Measurements from ENCODE around the gene DGKQ.

Gene DGKQ, protein sequence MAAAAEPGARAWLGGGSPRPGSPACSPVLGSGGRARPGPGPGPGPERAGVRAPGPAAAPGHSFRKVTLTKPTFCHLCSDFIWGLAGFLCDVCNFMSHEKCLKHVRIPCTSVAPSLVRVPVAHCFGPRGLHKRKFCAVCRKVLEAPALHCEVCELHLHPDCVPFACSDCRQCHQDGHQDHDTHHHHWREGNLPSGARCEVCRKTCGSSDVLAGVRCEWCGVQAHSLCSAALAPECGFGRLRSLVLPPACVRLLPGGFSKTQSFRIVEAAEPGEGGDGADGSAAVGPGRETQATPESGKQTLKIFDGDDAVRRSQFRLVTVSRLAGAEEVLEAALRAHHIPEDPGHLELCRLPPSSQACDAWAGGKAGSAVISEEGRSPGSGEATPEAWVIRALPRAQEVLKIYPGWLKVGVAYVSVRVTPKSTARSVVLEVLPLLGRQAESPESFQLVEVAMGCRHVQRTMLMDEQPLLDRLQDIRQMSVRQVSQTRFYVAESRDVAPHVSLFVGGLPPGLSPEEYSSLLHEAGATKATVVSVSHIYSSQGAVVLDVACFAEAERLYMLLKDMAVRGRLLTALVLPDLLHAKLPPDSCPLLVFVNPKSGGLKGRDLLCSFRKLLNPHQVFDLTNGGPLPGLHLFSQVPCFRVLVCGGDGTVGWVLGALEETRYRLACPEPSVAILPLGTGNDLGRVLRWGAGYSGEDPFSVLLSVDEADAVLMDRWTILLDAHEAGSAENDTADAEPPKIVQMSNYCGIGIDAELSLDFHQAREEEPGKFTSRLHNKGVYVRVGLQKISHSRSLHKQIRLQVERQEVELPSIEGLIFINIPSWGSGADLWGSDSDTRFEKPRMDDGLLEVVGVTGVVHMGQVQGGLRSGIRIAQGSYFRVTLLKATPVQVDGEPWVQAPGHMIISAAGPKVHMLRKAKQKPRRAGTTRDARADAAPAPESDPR

DNA sequence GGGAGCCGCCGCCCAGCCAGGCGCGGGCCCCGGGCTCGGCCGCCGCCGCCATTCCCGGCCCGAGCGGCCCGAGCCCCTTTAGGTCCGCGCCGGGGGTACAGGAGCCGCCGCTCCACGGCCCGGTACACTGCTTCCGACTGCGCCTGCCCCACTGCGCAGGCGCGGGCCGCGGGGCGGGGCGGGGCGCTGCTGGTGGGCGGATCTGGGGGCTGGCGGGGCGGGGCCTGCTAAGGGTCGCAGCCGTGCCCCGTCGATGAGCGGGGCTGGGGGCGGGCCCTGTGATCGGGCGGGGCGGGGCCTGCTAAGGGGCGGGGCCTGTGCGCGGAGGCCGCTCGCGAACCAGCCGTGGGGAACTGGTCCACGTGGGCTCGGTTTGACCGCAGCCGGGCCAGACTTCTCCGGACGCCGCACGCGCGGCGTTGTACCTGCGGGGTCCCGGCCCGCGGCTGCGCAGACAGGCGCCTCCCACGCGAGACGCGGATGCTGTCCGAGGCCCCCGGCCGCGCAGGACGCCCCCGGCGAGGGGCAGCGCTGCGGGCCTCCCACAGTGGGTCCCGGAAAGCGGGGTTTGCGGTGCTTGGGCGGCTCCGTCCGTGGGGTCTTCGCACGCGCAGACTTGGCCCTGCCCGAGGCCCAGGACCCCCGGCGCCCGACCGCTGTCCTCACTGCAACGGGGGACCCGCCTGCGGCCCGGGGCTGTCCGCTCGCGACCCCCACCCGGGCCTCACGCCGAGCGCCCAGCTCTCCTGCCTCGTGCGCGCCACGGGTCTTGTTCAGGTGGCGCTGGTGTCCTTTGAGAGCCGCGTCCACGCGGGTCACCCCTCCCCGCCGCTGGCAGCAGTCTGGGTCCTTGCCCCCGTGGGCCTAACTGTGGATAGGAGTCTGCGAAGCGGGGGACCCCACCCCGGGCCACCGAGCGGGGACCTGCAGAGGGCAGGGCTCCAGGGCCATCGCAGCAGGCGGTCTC, at the start of gene DGKQ:
Gene DGKQ, minus strand, starts transcription at position 139 of the 967 bp plus-strand sequence. Its CDS starts 87 bp downstream, at position 52.
- DNase-seq, result peak; percentile 87

GRCh38 chr4:1022739-1023066, 49.3 kb upstream of the DGKQ start:
- no peak for DNase-seq

DNA sequence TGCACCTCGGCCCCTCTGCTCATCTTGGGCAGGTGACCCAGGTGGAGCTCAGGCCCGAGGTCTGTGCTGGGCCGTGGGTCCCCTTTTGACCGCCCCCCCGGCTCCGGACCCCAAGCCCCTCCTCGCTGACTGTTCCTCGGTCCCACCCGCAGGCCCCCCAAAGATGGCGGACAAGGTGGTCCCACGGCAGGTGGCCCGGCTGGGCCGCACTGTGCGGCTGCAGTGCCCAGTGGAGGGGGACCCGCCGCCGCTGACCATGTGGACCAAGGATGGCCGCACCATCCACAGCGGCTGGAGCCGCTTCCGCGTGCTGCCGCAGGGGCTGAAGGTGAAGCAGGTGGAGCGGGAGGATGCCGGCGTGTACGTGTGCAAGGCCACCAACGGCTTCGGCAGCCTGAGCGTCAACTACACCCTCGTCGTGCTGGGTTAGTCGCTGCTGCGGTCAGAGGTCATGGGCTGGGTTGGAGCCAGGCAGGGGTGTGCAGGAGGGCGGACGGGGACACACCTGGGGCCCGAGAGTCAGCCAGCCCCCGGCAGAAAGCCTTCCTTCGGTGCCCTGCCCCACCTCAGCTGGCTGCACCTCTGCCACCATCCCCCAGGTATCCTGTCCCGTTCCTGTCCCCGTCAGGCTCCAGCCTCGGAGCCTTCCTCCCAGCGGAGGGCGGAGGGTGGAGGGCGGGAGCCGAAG, 48.8 kb upstream of the DGKQ start:
- no peak for DNase-seq

GRCh38 chr4:1021386-1022050, 48.1 kb upstream of the DGKQ start:
- no peak for DNase-seq

DNA sequence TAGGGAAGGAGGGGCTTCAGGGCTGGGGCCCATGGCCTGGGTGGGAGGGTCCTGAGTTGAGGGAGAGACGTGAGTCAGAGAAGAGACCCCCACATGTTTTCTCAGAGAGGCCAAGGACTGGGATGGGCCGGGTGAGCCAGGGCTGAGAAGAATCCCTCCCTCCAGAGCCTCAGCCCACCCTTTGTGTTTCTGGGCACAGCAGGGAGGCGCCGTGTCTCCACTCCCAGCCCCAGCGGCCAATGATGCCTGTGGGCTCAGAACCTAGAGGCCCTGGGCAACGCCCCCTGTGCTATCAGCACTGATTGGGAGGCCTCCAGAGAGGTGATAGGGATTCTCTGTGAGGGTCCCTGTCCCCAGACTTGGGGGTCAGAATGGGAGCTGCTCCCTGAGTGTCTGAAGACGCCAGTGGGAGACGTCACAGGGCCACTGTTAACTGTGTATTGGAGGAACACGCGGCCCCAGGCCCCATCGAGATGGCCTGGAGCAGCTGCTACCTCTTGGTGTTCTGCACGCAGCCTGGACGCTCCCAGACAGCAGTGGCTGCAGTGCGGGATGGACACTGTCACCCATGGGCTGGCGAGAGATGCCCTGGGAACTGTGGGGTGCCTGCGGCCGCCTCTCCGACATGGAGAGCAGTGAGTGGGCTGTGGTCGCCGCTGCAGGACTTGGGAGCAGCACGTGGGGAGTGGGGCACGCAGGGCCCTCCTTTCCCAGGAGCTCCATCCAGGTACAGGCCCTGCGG, 46.5 kb upstream of the DGKQ start:
- no peak for DNase-seq

GRCh38 chr4:1019320-1019719, 46.0 kb upstream of the DGKQ start:
- DNase-seq, result no peak

GRCh38 chr4:1018147-1019020, 45.0 kb upstream of the DGKQ start:
- no peak for DNase-seq

DNA sequence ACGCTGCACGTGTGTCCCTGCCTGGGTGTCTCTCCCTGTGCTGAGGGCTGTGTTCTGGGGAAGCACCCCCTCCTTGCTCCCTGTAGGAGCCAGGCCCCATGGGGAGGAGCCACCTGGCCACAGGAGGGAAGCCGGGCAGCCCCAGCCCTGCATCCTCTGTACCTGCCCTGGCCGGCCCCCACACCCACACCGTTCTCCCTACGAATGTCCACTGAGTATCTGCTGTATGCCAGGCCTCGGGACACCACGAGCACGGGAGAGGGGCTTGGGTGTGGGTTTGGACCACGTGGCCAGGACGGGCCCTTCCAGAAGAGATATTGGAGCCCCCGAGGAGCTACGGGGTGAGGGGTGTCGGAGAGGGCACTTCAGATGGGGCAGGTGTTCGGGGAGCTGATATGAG, 44.3 kb upstream of the DGKQ start:
- no peak for DNase-seq

DNA sequence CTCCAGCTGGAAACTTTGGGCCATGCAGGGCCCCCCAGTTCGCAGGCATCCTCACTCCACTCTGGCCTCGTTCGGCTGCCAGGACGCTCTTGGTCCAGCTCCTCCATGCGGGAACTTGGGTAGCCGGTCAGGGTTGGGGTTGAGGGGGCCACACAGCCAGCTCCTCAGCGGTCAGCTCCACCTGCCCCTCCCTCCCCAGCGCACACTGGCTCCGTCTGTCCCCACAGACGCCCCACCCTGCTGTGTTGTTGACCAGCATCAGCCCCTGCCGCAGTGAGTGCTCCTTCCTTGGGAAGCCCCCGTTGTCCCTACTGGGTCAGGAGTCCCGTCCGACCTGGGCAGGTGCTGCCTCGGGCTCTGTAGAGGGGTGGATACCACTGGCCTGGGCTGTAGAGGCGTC, 43.8 kb upstream of the DGKQ start:
- no peak for DNase-seq

DNA sequence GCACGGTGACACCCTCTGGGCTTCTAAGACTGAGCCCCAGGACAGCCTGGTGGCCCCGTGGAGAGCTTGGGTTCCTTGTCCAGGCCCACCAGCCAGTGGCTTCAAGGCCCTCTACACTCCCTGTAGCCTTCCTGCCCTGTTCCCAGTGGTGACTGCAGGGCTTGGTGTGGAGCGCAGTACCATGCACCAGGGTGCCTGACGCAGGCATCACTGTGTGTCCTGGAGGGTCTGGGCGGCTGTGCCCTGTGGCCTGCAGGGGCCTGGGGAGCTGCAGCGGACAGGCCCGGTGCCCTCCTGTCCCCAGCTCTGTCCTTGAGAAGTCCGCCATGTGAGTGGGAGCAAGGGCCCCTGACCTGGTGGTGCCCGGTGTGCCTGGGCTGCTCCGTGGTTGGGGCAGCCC, 42.4 kb upstream of the DGKQ start:
- no peak for DNase-seq

DNA sequence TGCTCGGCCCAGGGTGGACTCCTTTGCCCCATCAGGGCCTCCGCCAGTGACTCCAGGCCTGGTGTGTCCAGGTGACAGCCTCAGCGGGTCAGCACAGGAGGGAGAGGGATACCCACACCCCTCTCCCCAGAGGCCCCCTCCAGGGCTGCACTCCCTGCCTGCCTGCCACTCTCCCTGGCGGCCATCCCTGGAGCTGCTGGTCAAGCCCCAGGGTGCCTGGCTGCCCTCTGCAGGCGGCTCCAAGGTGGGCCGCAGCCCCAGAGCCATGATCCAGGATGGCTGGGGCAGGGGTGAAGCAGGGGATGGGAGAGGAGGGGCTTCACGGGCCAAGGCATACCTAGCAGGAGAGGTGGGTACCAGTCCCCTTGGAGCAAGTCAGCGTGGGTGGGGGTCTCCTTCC, 41.8 kb upstream of the DGKQ start:
- no peak for DNase-seq

DNA sequence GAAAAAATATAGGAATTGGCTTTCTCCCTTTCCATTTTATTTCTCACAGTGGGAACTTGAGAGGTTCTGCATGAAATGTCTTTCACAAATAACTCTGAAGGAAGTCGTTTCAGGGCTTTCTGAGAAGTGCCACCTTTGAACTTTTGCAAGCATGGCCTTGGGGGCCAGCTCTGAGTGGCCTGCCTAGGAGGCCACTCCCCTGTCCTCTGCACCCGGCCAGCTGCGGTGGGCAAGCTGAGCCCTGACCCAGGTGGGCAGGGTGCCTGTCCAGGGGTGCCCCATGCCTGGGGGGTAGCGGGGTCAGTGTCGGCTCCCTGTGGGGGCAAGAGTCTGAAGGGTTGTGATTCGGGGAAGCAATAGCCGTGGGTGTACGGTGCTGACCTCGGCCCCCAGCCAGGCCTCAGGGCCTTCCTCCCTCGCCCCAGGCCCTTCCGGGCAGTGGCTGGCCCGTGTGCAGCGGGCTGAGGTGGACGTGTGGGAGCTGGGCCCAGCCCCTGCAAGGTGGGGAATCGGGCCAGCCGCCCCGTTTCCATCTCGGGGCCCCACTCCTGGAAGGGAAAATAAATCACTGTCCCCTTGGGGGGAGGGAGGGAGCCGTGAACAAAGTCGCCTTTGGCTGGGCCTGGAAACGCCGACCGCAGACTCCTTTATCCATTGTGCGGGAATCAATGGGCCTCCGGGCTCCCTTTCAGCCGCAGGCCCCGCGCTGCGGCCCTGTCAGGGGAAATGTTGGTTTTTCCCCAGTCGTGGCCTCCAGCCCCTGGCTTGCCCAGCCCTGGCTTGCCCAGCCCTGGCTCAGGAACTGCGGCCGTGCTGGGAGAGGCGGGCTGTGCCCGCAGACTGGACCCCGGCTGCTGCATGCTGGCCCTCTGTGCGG, 41.2 kb upstream of the DGKQ start:
- DNase-seq, result no peak

DNA sequence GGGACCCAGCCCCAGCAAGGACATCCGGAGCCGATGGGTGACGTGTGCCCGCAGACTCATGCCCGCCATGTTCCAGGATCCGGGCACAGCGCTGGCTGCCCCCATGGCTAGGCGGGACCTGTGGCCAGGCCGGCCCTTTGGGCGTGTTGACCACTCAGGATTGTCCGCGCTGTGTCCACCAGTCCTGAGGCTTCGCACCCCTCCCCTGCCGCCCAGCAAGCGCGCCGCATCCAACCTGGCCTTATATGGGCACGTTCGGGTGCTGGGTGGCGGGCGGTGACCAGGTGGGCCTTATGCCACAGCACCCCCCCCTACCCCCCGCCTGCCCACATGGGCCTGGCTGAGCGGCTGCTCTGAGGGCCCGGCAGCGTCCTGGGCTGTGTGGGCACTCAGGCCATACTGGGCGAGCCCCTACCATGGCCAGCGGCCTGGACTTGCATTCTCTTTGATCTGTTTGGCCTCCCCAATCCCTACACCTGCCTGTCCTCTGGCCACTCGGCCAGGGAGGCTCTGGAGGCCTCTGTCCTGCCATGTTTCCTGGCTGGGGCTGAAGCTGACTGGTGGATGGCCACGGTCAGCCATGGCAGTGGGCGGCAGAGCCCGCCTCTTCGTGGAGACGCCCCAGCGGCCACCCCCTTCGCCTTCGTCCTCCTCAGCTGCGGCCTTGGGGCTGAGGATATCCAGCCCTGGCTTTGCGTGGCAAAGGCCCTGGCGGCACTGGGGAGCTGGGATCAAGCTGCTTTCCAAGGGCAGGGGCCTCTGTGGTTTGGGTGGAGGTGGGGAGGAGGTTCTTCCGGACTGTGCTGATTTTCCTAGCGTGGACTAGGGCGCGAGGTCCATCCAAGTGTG, 40.1 kb upstream of the DGKQ start:
- no peak for DNase-seq

DNA sequence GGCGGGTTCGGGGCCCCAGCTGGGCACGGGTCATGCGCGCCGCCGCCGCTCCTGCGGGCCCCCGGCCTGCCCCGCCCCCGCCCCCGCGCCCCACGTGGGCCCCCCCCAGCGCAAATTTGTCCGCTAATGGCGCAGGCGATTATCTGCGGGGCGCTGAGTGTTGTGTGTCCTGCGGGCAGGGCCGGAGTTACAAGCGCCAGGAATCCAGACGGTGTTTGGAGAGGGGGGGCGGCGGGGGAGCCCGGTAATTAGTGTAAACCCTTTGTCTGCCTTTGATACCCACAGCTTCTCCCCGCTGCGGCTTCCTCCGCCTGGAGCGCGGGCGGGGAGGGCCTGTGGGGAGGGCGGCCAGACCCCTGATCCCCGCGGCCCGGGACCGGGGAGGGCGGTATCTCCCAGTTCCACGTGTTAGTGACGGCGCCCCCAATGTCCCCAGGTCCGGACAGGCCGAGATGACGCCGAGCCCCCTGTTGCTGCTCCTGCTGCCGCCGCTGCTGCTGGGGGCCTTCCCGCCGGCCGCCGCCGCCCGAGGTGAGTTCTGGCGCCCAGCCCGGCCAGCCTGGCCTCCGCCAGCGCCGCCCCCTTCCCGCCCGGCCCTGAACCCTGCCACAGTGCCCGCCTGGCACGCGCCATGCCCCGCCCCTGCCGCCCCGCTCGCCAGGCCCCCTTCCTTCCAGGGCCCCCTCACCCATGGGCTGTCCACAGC, 38.8 kb upstream of the DGKQ start:
- DNase-seq, result peak; percentile 39

DNA sequence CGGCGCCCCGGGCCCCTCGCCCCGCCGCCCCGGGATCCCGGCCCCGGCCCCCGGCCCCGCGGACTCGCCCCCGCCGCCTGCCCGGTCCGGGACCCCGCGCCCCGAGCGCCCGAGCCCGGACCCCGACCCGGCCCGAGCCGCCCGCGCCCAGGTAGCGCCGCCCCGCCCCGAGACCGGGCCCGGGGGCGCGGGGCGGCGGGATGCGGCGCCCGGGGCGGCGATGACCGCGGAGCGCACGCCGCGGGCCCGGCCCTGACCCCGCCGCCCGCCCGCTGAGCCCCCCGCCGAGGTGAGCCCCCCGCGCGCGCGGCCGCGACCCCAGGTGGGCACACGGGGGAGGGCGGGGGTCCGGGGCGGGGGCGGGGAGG, 38.3 kb upstream of the DGKQ start:
- no peak for DNase-seq

GRCh38 chr4:1011022-1011665, 37.8 kb upstream of the DGKQ start, which contains the start of gene FGFRL1:
Gene FGFRL1, plus strand, starts transcription at chr4:1011626. Its CDS starts 860 bp downstream, at chr4:1012486.
- DNase-seq, result peak; percentile 95
